PC-3 (cell line): ENCODE results near the gene C1orf210. TPM values are rescaled to one million over a fixed set of nuclear protein-coding genes. Genes with fewer than 3 reads are reported as not detected.

Source experiments
- ATAC-seq: fragments of 200-7000 bp; cut with Tn5 transposase; 2 replicates; pipeline ENCODE4 v1.9.1; 2020; ENCODE audit warnings: mild to moderate bottlenecking, moderate library complexity
- BruUV-seq: library from RNA; stranded (reverse); fragments of 400-500 nt; replicated peaks from 2 replicates; lab custom pipeline; 2021; lab: Mats Ljungman, UMichigan
- CTCF ChIA-PET: fragments of 300-600 bp; sonication (Branson Sonifier 250); formaldehyde crosslinking; loops from one replicate; lab custom pipeline; 2022; ENCODE audit warnings: antibody characterized with exemption; lab: Charles Lee
- POLR2A ChIA-PET: fragments of 300-600 bp; sonication (Branson Sonifier 250); formaldehyde crosslinking; loops from one replicate; lab custom pipeline; 2022; ENCODE audit warnings: antibody characterized with exemption; ENCODE audit not compliant: unreplicated experiment; lab: Charles Lee
- DNase-seq: peaks from one replicate; pipeline ENCODE4 v3.0.0-alpha.2; 2015
- H2AFZ ChIP-seq: fragments of 300-600 bp; sonication (generic); 2 replicates; pipeline ENCODE4 v1.6.0; 2016; ENCODE audit warnings: antibody characterized with exemption, low read length
- H3F3A ChIP-seq: fragments of 300-600 bp; sonication (generic); one replicate; pipeline ENCODE4 v1.6.0; 2017; ENCODE audit warnings: antibody characterized with exemption, low read length, control low read depth, mild to moderate bottlenecking; ENCODE audit not compliant: unreplicated experiment
- H3K27ac ChIP-seq: fragments of 300-600 bp; sonication (generic); 2 replicates; pipeline ENCODE4 v1.5.1; 2016; ENCODE audit warnings: mild to moderate bottlenecking, low read length
- H3K27me3 ChIP-seq: fragments of 300-600 bp; sonication (generic); 2 replicates; pipeline ENCODE4 v1.6.1; 2016; ENCODE audit warnings: low read length, mixed read lengths
- H3K36me3 ChIP-seq: fragments of 300-600 bp; sonication (generic); 2 replicates; pipeline ENCODE4 v1.6.1; 2016; ENCODE audit warnings: low read depth, mixed run types, low read length, mixed read lengths
- H3K4me1 ChIP-seq: fragments of 300-600 bp; sonication (generic); 2 replicates; pipeline ENCODE4 v1.5.1; 2016; ENCODE audit warnings: low read length; ENCODE audit not compliant: insufficient read depth
- H3K4me2 ChIP-seq: fragments of 300-600 bp; sonication (generic); 2 replicates; pipeline ENCODE4 v1.6.0; 2016; ENCODE audit warnings: low read length
- H3K4me3 ChIP-seq: fragments of 300-600 bp; sonication (generic); 2 replicates; pipeline ENCODE4 v1.5.1; 2016; ENCODE audit warnings: mild to moderate bottlenecking, low read length, mixed read lengths
- H3K79me2 ChIP-seq: fragments of 300-600 bp; sonication (generic); 2 replicates; pipeline ENCODE4 v1.6.1; 2017; ENCODE audit warnings: low read length, mixed read lengths
- H3K9ac ChIP-seq: fragments of 300-600 bp; sonication (generic); 2 replicates; pipeline ENCODE4 v1.6.0; 2016; ENCODE audit warnings: mild to moderate bottlenecking, low read length
- H3K9me2 ChIP-seq: fragments of 300-600 bp; sonication (generic); replicated peaks from 2 replicates; pipeline ENCODE4 v1.6.1; 2016; ENCODE audit warnings: mixed run types, low read length, mixed read lengths
- H3K9me3 ChIP-seq: fragments of 300-600 bp; sonication (generic); 2 replicates; pipeline ENCODE4 v1.6.1; 2016; ENCODE audit warnings: low read length, mixed read lengths
- H4K20me1 ChIP-seq: fragments of 300-600 bp; sonication (generic); 2 replicates; pipeline ENCODE4 v1.6.1; 2016; ENCODE audit warnings: low read length, mixed read lengths
- EZH2 ChIP-seq: fragments of 300-600 bp; sonication (generic); IDR thresholded peaks from one replicate; pipeline ENCODE4 v1.6.1; 2017; ENCODE audit warnings: antibody characterized with exemption, mild to moderate bottlenecking, low read length; ENCODE audit not compliant: unreplicated experiment
- EZH2phosphoT487 ChIP-seq: fragments of 300-600 bp; sonication (generic); IDR thresholded peaks from 2 replicates; pipeline ENCODE4 v1.6.1; 2018; ENCODE audit warnings: mild to moderate bottlenecking, antibody characterized with exemption, low read length, borderline replicate concordance
- intact Hi-C: fragments of 100-400 bp; cut with micrococcal nuclease; formaldehyde crosslinking; loops from 2 replicates; pipeline ENCODE4 v1.9.0; 2023
- total RNA-seq: library from RNA; depleted of rRNA; stranded (reverse); fragments of >200 nt; gene quantifications from 2 replicates; pipeline ENCODE4 v1.2.3, GENCODE V29; 2014
- TF ChIP-seq, protein P1 (sequence below): fragments of 300-600 bp; sonication (generic); conservative IDR thresholded peaks from 2 replicates; pipeline ENCODE4 v1.5.1; 2017; ENCODE audit warnings: antibody characterized with exemption, low read depth, mild to moderate bottlenecking, low read length

C1orf210 gene
- total RNA-seq, 1 experiment from 2014 or later = 17.8 TPM

DNA sequence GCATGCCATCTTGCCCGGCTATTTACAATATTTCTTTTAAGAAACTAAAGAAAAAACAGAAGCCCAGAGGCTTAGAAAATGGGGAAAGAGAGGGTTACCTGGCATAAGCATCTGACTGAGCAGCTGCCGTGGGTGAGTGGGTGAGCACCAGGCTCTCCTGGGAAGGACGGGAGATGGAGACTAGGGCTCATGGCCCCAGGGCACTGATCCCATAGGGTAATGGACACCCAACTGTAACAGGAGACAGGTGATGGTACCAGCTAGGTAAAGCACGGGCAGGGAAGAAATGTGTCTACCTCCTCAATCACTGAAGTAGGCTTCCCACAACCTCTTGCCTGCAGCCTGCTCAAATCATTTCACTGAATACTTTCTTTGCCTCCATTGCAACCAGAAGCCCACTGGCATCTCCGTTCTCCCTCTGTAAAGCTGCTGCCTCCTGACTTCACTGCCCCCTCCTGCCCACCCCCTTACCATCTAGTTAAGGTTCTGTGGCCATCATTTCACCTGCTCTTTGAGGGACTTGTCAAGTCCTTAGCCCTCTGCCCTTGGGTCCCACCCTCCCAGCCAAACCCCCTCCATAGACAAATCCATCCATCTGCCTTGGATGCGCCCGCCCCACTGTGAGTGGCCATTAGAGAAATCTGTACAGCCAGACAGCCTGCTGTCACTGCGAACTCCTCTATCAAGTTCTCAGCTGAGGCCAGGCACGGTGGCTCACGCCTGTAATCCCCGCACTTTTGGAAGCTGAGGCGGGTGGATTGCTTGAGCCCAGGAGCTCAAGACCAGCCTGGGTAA is 9.4 kb downstream of the C1orf210 start:
- Histone ChIP-seq H3K79me2 (no peaks in the 10 kb centered on the region), H3F3A (no peaks in the 10 kb centered on the region), H3K27ac (no peak overlapping the region), H3K4me1 (peaks cover 7% of the 10 kb centered on the region; the same call in 1 of the 2 replicates), H3K9me3 (no peaks in the 10 kb centered on the region), H4K20me1 (no peaks in the 10 kb centered on the region), H3K4me2 (no peak overlapping the region), H3K36me3 (no peaks in the 10 kb centered on the region), H2AFZ (no peak overlapping the region), H3K4me3 (no peak overlapping the region), H3K9me2 (no peaks in the 10 kb centered on the region), H3K9ac (no peak overlapping the region), H3K27me3 (no peaks in the 10 kb centered on the region)
- ChIA-PET CTCF (no interaction called here), POLR2A (no interaction called here)
- no TSS peak for BruUV-seq
- TF ChIP-seq EZH2phosphoT487 (no peak), EZH2 (no peak)
- TF ChIP-seq, protein P1, sequence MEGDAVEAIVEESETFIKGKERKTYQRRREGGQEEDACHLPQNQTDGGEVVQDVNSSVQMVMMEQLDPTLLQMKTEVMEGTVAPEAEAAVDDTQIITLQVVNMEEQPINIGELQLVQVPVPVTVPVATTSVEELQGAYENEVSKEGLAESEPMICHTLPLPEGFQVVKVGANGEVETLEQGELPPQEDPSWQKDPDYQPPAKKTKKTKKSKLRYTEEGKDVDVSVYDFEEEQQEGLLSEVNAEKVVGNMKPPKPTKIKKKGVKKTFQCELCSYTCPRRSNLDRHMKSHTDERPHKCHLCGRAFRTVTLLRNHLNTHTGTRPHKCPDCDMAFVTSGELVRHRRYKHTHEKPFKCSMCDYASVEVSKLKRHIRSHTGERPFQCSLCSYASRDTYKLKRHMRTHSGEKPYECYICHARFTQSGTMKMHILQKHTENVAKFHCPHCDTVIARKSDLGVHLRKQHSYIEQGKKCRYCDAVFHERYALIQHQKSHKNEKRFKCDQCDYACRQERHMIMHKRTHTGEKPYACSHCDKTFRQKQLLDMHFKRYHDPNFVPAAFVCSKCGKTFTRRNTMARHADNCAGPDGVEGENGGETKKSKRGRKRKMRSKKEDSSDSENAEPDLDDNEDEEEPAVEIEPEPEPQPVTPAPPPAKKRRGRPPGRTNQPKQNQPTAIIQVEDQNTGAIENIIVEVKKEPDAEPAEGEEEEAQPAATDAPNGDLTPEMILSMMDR = no peak
- ATAC-seq (no peak), DNase-seq (no peak)
- intact Hi-C loops = no loop called here

DNA sequence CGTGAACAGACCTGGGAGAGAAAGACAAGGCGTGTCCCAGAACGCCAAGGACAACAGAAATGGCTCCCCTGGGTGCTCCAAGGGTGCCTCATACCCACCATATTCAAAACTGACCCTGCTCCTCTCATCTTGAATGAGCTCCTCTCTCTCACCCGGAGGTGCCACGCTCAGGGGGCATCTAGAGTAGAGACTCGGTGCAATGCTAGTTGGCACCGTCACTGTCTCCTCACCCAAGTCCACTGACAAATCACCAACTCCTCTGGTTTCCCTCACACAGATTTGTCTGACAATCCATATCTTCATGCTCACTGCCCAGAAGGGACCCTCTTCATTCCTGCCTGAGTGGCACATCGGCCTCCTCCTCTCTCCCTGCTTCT is 10.6 kb downstream of the C1orf210 start:
- no peaks in the 10 kb centered on the region for H3K36me3 ChIP-seq
- no peak overlapping the region for H3K27ac ChIP-seq
- H3K4me2 ChIP-seq = no peak overlapping the region
- no peak for ATAC-seq
- no peaks in the 10 kb centered on the region for H3K9me2 ChIP-seq
- H3K4me3 ChIP-seq = no peak overlapping the region
- H4K20me1 ChIP-seq = no peaks in the 10 kb centered on the region
- no peak for DNase-seq
- no TSS peak for BruUV-seq
- CTCF ChIA-PET = no interaction called here
- no peaks in the 10 kb centered on the region for H3K79me2 ChIP-seq
- peak overlapping the region; percentile 61 for H2AFZ ChIP-seq
- H3K27me3 ChIP-seq = no peaks in the 10 kb centered on the region
- TF ChIP-seq EZH2phosphoT487 (no peak), EZH2 (no peak)
- TF ChIP-seq, protein P1 = no peak
- H3K9me3 ChIP-seq = no peaks in the 10 kb centered on the region
- POLR2A ChIA-PET = interaction anchor here (0.6 kb wide), 1 partner anchor 508 kb away, joined by 4 read pairs; no protein-coding TSS in a partner anchor
- H3F3A ChIP-seq = no peaks in the 10 kb centered on the region
- H3K9ac ChIP-seq = no peak overlapping the region
- H3K4me1 ChIP-seq = peaks cover 16% of the 10 kb centered on the region
- intact Hi-C loops = no loop called here
